ENCODE measurements around the gene TRAP1.
"Not testable (repeated sequence)": the region's sequence is repeated elsewhere in the genome, so short reads cannot be mapped to it uniquely, and the experiment has no call there.

Gene TRAP1

DNA sequence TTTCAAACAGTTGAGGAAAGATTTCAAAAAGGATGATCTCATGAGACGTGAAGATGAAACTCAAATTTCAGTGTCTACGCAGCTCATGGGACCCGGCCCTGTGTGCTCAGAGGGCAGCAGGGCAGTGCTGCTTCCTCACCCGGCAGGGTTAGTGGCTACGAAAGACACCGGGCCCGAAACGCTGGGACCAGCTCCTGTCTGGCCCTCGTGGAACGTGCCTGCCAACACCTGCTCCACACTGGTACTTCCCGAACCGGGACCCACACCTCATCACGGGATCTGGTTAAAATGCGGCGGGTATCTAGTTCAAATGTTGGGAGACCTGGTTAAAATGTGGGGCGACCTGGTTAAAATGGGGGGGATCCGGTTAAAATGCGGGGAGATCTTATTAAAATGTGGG, 44.1 kb downstream of the TRAP1 start:
- no peak for DNase-seq (ENCODE audit: low read depth)

- no peak for DNase-seq (ENCODE audit: low read depth)
These were observed 44.7 kb downstream of the TRAP1 start for GRCh38 chr16:3672571-3673041.

GRCh38 chr16:3671424-3671823, 45.9 kb downstream of the TRAP1 start:
- no peak for DNase-seq (ENCODE audit: low read depth)

DNA sequence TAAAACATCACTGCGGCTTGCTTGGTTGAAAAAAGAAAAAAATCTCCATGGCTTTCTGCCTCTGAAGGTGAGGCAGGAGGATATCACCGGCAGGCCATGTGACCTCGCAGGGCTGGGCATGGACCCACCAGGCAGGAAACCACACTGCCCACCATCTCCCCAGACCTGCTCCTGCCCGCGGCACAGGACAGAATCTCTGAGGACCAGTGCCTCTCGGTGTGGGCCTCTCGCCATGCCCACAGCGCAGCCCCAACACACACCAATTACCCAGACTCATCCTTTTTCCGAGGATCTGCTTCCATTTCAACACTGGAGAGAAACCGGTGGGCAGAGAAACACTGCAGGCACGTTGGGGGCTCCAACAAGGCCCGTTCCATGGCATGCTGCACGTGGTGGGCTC, 46.6 kb downstream of the TRAP1 start:
- DNase-seq (ENCODE audit: low read depth), result no peak

DNA sequence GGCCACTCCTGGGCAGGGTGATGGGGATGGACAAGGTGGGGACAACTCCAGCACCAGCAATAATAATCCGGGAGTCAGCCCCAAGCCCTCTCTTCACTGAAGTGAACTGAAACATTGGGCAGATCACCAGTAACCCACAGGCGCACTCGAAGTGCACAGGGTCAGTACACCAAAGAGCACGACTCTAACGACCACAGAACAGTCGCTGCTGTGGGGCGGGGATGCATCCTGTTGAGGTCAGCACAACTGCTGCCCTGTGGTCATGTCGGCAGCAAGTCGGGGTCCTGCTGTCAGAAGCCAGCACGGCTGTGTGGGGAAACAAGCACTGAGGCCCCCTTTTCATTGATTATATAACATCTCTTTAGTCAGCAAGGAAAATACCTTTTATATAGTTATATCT, 48.2 kb downstream of the TRAP1 start:
- no peak for DNase-seq (ENCODE audit: low read depth)

DNA sequence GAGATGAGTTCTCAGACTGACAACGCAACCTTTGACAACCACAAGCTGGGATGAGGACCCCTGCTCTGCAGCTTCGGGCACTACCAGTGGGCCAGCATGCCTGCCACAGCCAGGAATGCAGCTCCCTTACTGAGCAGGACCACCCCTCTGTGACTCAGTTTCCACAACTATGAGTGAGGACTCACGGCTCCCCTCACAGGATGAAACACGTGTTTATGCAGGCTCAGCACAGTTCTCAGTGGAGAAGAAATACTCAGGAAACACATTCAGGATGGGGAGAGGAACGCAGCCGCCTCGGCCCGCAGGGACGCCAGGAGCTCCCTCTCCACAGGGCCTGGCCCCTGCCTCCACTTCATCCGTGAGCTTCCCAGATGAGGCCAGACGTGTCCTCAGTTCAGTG, 48.7 kb downstream of the TRAP1 start:
- no peak for DNase-seq (ENCODE audit: low read depth)

DNA sequence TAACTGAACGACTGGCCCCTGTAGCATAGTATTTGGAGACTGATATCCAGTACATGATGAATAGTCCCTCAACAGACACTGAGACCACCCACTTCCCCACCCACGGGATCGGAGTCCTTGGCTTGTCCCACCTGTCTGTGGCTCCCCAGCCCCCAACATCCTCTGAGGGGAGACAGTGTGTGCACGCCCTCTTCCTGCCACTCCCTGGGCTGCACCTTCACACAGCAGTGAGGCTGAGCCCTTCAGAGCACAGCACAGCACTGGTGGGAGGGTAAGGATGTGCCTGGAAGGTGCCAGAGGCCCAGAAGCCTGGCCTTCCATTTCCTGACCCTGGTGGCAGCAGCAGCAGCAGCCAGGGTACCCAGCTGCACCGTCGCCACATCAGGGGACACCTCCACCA, 51.8 kb downstream of the TRAP1 start:
- DNase-seq (ENCODE audit: low read depth), result no peak

GRCh38 chr16:3664187-3664896, 53.0 kb downstream of the TRAP1 start:
- DNase-seq (ENCODE audit: low read depth), result no peak

DNA sequence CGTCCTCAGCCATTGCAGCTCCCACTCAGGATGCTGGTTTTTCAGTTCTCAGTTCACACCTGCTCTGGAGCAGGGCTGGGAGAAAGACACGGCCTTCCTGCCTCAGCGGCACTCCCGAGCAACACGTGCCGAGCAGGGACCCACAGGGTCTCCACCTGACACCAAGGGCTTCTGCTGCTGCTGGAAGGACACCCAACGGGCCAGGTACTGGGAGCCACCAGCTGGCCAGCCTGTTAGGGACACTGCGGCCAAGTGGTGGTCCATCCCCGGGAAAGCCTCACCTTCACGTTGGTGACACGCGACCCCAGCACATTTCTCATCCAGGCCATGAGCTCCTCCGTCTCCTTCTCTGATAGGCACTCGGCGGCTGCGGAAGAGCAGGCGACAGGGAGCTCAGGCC, 54.7 kb downstream of the TRAP1 start:
- no peak for DNase-seq (ENCODE audit: low read depth)

DNA sequence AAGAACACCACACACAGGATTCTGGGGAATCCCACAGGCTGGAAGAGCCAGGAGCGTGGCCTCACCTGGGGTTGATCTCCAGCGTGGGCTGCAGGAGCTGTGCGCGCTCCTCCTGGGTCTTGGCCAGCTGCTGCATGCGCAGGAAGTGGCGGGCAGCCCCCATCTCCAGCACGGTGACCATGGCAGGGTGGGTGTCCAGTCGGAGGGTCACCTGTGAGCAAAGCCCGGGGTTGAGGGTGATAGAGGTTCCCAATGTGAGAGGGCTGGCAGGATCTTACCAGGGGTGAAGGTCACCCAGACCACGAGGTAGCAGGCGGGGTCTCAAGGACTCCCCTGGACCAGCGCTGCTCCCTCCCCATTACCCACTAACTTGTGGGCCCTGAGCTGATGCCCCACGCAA, 55.4 kb downstream of the TRAP1 start:
- DNase-seq (ENCODE audit: low read depth), result no peak

DNA sequence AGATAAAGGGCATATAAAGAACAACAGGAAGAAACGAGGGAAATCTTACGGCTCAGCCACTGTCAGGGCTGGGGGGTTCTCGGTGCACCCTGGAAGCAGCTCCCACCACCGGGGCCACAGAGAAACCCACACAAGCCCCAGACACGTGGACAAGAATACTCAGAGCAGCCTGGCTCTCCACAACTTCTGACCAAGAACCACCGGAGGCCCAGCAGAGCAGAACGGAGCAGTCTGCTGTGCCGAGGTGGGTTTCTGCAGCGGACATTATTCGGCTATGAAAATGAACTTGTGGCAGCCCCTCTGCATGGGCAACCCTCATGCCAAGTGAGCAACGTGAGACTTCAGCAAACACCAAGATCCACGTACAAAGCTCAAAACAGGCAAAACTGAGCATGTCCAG, 56.0 kb downstream of the TRAP1 start:
- DNase-seq (ENCODE audit: low read depth), result no peak

DNA sequence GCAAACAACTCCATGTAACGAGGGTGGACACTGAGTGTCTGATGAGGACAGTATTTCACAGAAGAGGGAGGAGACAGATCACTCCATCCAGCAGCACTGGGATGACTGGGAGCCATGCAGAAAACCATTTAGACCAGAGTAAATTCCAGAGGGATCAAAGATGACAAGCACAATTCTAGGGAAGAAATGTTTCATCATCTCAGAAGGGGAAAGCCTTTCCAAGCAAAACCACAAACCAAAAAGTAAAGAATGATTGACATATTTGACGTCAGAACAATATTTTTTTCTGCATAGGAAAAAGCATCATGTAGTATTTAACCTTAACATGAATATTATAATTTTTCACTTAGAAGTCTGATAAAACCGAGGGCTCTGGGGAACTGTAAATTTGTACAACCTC, 58.1 kb downstream of the TRAP1 start:
- DNase-seq (ENCODE audit: low read depth), result no peak

DNA sequence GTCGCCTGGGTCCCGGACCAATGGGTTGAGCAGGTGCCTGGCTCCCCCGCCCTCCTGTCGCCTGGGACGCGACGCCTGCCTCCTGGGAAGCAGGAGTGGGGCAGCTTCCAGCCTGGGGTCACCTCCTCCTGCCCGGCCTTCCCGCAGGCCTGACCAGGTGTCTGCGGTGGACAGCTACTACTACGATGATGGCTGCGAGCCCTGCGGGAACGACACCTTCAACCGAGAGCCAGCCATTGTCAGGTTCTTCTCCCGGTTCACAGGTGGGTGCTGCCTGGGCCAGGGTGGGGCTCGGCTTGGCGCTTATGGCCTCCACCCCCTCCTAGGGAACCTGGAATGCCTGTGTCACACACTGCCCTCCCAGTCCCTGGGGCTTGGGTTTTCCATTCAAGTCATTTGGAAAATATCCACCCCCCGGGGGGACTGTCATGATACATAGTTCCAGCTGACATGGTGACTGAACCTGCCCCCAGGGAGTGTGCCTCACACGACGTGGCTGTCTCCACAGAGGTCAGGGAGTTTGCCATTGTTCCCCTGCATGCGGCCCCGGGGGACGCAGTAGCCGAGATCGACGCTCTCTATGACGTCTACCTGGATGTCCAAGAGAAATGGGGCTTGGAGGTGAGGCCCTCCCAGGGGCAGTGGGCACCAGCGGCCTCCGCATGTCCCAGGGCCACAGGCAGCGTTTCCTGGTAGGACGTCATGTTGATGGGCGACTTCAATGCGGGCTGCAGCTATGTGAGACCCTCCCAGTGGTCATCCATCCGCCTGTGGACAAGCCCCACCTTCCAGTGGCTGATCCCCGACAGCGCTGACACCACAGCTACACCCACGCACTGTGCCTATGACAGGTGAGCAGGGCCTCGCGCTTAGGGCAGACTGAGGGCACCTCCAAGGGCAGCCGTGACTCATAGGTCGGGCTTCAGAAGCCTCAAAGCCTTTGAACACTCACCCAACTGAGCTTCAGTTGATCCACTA, 60.5 kb downstream of the TRAP1 start:
- no peak for DNase-seq (ENCODE audit: low read depth)

GRCh38 chr16:3656160-3656490, 61.2 kb downstream of the TRAP1 start:
- DNase-seq (ENCODE audit: low read depth), result not testable (repeated sequence)

DNA sequence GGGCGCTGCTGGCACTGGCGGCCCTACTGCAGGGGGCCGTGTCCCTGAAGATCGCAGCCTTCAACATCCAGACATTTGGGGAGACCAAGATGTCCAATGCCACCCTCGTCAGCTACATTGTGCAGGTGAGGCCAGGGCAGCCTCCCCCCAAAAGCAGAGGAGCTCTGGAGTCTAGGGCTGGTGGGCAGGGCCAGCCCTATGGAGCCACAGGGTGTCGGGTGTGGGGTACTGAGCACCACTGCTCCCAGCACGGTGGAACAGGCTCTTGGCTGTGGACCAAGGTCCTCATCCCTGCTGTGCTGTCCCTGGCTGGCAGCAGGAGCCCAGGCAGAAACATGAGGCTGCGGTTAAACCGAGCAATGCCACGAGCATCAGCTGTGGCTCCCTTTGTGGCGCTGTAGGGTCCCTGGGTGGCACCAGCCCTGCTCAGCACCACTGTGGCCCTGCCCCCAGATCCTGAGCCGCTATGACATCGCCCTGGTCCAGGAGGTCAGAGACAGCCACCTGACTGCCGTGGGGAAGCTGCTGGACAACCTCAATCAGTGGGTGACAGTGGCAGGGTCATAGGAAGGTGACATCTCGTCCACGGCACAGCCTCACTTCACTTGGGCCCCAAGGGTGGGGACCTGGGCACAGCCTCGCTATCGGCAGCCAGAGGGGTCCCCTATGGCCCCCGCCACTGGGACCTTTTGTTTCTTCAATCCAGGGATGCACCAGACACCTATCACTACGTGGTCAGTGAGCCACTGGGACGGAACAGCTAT, 61.7 kb downstream of the TRAP1 start:
- DNase-seq (ENCODE audit: low read depth), result no peak

DNA sequence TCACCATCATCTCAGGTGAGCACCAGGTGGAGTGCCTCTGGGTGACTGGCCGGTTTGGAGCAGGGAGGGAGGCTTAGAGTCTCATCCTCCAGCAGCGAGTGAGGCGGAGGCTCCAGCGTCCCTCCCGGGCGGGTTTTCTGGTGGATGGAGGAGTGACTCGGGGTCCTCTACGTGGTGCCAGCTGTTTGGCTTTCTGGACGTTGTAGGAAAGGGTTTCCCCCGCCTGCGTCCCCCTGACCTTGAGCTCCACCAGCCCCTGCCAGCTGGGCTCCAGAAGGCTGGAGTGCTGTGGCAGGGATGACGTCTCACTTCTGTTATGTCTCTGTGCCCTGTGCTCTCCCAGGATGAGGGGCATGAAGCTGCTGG, 62.3 kb downstream of the TRAP1 start:
- no peak for DNase-seq (ENCODE audit: low read depth)

- peak; percentile 17 for DNase-seq (ENCODE audit: low read depth)
These were observed 62.9 kb downstream of the TRAP1 start, which contains the start of gene DNASE1 for GRCh38 chr16:3654249-3654991. TSS of gene DNASE1 (plus strand) at chr16:3654691. CDS start at chr16:3655374, 683 bp downstream.

DNA sequence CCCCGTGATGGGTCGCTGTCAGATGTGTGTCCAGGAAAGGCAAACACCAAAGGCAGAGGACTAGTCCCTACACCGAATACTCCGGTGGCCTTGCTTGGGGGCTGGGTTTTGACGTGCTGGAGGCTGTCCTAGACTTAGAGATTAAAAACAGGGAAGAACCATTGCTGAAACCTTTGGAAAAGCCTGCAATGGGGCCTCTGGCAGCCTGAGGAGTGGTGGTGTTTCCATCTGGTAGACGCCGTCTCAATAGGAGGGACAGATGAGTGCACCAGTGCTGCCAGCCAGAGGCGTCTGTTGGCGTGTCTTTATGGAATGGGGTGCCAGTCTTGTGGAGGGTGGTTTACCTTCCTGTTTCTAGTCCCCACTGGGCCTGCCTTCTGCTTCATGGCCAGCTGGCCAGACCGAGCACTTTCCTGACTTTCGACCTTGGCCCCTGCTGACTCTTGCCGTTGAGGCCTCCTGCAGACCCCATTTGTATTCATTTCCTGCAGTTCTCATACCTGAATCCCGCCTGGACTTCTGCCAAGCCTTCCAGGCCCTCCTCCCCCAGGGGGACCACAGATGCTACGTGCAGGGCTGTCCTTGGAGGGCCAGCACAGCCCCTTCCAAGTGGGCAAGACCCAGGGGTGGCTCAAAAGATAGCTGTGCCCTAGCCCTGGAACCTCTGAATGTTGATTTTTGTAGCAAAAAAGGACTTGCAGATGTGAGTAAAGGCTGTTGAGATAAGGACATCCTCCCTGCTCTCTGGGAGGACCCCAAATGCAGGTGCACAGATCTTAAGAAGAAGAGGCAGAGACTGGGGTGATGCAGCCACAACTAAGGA, 64.7 kb downstream of the TRAP1 start:
- DNase-seq (ENCODE audit: low read depth), result no peak

DNA sequence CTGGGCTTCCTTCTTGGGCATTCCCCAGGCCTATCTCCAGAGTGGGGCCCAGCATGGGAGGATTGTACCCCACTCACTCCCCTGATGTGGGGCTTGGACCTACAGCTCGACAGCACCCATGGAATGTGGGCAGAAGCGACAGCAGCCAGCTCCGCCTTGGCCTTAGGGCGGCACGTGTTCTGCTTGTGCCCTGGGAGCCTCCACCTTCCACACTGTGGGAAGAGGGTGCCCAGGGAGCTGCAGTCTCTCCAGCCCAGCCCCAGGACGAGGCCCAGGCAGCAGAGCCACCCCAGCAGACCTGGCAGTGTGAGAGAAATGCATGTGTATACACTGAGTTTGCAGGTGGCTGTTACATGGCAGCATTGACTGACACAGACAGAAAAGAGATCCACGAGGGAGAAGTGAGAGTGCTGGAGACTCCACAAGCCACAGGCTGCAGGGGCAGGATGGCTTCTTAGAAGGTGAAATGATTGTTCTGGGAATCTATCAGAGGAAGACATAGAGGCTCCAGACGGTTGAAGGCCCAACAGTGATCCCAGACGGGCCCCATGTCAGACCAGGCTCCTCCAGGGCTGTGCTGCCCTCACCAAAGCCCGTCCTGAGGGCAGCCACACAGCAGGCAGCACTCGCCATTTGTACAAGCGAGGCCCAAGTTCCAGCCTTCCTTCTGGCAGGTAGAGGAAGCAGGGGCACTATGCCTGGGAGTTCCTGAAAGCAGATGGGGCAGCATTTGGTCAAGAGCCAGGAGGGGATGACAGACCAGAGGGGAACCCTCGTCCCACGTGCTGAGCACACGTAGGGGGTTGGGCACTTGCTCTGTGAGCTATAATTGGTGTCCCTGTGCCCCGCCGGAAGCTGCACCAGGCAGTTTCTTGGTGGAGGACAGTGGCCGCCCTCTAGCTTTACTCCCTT, 65.6 kb downstream of the TRAP1 start:
- DNase-seq (ENCODE audit: low read depth), result no peak

Measured in activated T-helper 9 cell treated with anti-CD3 and anti-CD28 coated beads, Interleukin-2, amount 50 U/mL, for 16 hours (primary cell).